ENCODE measurements around the gene MGAT5B.

DNA sequence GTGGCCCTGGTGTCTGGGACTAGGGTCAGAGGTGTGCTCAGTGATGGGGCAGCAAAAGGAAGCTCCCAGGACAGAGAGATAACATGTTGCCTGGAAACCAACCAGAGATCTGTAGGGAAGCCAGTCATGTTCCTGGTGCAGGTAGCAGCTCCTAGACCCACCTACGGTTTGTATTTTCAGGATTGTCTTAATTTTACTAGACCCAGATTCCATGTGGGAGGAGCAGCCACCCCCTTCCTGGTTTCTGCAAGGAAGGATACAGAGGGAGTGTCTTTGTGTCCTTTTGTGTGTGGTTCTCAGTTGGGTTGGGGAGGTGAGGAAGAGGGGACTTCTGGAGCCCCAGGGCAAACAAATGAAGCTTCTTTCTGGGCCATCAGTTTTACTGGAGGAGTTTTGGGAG lies 53.9 kb downstream of the MGAT5B start:
- TF ChIP-seq, protein P1, sequence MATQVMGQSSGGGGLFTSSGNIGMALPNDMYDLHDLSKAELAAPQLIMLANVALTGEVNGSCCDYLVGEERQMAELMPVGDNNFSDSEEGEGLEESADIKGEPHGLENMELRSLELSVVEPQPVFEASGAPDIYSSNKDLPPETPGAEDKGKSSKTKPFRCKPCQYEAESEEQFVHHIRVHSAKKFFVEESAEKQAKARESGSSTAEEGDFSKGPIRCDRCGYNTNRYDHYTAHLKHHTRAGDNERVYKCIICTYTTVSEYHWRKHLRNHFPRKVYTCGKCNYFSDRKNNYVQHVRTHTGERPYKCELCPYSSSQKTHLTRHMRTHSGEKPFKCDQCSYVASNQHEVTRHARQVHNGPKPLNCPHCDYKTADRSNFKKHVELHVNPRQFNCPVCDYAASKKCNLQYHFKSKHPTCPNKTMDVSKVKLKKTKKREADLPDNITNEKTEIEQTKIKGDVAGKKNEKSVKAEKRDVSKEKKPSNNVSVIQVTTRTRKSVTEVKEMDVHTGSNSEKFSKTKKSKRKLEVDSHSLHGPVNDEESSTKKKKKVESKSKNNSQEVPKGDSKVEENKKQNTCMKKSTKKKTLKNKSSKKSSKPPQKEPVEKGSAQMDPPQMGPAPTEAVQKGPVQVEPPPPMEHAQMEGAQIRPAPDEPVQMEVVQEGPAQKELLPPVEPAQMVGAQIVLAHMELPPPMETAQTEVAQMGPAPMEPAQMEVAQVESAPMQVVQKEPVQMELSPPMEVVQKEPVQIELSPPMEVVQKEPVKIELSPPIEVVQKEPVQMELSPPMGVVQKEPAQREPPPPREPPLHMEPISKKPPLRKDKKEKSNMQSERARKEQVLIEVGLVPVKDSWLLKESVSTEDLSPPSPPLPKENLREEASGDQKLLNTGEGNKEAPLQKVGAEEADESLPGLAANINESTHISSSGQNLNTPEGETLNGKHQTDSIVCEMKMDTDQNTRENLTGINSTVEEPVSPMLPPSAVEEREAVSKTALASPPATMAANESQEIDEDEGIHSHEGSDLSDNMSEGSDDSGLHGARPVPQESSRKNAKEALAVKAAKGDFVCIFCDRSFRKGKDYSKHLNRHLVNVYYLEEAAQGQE (IDR thresholded peaks at IDR 0.05; ENCODE audit: low read depth), result no peak
- TF ChIP-seq, protein P2, sequence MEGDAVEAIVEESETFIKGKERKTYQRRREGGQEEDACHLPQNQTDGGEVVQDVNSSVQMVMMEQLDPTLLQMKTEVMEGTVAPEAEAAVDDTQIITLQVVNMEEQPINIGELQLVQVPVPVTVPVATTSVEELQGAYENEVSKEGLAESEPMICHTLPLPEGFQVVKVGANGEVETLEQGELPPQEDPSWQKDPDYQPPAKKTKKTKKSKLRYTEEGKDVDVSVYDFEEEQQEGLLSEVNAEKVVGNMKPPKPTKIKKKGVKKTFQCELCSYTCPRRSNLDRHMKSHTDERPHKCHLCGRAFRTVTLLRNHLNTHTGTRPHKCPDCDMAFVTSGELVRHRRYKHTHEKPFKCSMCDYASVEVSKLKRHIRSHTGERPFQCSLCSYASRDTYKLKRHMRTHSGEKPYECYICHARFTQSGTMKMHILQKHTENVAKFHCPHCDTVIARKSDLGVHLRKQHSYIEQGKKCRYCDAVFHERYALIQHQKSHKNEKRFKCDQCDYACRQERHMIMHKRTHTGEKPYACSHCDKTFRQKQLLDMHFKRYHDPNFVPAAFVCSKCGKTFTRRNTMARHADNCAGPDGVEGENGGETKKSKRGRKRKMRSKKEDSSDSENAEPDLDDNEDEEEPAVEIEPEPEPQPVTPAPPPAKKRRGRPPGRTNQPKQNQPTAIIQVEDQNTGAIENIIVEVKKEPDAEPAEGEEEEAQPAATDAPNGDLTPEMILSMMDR (IDR thresholded peaks at IDR 0.05 in 2 of 3, conservative IDR thresholded peaks at IDR 0.05 in 1 of 3; ENCODE audit: borderline replicate concordance in 1 of 3, insufficient read depth in 1 of 3, low read depth in 2 of 3, low read length in 2 of 3), result no peak
- TF ChIP-seq SRF (IDR thresholded peaks at IDR 0.05; ENCODE audit: low read depth) (no peak), POLR2AphosphoS5 (IDR thresholded peaks at IDR 0.05; ENCODE audit: low read depth, low read length) (no peak), SIN3A (IDR thresholded peaks at IDR 0.05; ENCODE audit: low read depth) (no peak), EGR1 (IDR thresholded peaks at IDR 0.05; ENCODE audit: low read depth) (no peak), RAD21 (IDR thresholded peaks at IDR 0.05; ENCODE audit: low read depth) (no peak), YY1 (IDR thresholded peaks at IDR 0.05; ENCODE audit: extremely low read depth, insufficient replicate concordance, low read depth, low read length) (no peak), JUND (IDR thresholded peaks at IDR 0.05) (no peak)
